GM19397 (cell line): ENCODE data around the gene TEKT5.
"Not testable (repeated sequence)": the region's sequence is repeated elsewhere in the genome, so short reads cannot be mapped to it uniquely, and the experiment has no call there.

Source experiments
- ATAC-seq: cut with Tn5 transposase; IDR thresholded peaks from one replicate; pipeline ENCODE4 v1.9.1; 2021; ENCODE audit warnings: mild to moderate bottlenecking, moderate library complexity; ENCODE audit not compliant: unreplicated experiment

The TEKT5 gene

DNA sequence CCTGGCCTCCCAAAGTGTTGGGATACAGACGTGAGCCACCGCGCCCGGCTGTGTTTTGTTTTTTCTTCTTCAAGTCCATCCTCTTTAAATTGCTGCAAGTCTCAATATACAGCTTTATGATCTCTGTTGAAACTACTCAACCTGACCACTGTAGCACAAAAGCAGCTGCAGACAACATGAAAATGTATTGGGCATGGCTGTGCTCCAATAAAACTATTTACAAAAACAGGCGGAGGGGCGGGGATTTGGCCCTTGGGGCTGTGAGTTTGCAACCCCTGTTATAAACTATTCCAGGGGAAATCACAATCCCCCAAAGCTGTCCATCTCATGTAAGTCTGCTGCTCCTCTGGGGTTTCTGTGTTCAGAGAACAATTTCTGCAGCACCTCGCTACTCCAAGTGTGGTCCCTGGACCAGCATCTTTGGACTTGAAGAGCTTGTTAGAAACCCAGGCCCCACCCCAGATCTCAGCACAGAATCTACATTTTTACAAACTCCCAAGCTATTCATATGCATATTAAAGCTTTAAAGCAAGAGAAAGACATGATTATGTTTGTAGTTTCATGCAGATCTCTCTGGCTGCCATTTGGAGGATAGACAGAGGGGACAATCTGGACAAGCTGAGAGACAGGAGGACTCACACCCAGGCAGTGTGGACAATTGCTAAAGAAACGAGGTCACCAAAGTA lies 33.6 kb downstream of the TEKT5 start:
- ATAC-seq: no peak

DNA sequence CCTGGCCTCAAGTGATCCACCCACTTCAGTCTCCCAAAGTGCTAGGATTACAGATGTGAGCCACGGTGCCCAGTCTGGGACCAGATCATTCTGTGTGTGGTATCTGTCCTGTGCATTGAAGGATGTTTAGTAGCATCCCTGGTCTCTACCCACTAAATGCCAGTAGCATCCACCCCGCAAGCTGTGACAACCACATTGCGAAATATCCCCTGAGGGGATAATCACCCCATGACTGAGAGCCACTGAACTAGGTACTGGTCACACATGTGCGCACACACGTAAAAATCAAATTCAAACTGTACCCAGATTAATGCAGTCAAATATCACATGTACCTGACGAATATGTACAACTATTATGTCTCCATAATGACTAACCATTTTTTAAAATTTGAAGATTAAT lies 35.8 kb downstream of the TEKT5 start:
- no peak for ATAC-seq

DNA sequence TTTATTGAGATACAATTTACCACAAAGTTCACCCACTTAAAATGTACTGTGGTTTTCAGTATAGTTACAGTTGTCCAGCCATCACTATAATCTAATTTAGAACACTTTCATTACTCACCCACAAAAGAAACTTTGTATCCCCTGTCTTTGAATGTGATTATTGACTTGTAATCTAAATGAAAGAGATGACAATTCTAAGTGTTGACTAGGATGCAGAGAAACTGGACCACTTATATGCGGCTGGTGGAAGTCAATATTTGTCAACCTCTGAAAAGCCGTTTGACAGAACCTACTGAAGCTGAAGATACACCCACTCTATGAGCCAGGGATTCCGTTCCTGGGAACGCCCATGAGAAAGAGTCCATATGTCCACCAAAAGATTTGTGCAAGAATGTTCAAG lies 36.8 kb downstream of the TEKT5 start:
- no peak for ATAC-seq

DNA sequence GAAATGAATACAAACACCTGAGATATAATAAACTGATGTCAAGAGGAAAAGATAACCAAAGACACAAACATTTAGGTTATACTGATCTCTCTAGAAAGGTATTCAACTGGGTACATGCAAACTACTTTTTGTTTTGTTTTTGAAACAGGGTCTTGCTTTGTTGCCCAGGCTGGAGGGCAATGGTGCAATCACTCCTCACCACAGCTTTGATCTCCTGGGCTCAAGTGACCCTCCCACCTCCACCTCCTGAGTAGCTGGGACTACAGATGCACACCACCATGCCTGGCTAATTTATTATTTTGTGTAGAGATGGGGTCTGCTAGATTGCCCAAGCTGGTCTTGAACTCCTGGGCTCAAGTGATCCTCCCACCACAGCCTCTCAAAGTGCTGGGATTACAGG lies 38.1 kb downstream of the TEKT5 start:
- no peak for ATAC-seq

DNA sequence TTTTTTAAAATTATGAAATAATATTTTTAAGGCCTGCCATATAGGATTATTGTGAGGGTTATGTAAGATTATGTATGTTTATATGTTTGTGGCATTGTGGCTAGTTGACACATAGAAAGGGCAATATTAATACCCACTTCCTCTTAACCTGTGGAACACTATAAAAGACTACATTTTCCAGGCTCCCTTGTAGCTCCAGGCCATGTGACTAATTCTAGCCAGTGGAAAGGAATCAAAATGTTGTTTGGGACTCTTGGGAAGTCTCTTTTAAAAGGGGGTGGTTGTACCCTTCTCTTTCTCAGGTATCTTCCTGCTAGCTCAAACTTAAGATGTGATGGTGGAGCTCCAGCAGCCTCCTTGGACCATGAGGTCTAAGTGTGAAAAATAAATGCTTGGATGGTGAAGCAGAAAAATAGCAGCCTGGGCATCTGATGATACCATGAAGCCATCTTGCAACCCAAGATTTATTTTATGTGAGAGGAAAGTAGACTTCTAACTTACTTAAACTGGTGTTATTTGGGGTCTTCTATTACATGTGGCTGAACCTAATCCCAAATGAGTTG lies 39.2 kb downstream of the TEKT5 start:
- no peak for ATAC-seq

DNA sequence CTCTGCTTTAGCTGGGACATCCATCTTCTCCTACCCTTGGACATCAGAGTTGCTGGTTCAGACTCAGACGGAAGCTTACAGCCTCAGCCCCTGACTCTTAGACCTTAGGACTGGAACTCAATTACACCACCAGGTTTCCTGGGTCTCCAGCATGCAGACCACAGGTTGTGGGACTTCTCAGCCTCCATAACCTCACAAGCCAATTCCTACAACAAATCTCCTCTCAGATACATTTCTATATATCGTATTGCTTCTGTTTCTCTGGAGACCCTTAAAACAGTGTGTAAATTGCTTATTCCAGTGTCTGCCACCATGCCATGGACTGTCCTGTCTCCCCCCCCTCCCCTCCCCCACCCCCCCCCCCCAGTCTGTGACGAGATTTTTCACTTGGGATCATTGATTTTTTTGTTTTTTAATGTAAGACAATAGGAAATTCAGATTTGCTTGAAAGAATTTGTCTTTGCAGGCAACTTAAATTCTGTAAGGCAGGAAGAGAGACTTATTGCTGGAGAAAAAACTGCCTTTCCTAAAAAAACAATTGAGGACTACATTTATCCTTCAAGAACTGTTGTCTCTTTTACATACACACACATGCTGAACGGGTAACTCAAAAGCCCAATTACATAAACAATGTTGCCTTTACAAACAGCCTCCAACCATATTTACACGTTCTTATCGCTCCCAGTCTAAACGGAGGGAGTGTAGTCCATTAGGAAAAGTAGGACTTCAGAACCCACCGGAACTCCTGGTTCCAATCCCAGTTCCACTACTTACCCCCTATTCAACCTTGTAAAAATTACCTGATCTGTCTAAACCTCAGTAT lies 39.9 kb downstream of the TEKT5 start:
- no peak for ATAC-seq

DNA sequence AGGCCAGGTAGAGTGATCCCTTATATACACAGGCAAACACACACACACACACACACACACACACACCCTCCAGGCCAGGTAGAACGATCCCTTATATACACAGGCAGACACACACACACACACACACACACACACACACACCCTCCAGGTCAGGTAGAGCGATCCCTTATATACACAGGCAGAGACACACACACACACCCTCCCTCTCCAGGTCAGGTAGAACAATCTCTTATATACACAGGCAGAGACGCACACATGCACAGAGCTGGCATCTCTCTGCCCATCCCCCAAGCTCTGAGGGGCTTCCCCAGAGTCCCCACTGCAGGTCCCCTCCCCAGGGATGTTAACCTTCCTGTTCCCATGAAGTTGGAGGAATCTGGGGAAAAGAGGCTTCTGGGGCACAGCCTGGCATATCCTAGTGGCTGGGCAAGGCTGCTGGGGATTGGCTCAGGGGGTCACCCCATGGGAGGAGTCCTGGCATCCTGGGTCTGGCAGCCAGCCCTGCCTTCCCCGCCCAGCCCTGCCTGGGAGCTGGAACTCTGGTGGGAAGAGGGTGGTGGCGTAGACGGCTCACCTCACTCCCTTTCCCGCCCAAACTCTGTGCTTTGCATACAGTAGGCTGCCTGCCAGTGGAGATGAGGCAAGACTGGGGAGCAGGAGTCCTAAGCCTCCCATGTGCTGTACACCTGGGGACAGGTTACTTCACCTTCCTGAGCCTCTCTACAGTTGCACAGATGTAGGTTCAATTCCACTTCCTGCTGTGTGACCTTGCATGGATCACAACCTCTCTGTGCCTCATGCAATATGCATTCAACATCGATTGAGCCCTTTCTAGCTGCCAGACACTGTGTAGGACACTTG lies 41.8 kb downstream of the TEKT5 start:
- ATAC-seq: no peak

DNA sequence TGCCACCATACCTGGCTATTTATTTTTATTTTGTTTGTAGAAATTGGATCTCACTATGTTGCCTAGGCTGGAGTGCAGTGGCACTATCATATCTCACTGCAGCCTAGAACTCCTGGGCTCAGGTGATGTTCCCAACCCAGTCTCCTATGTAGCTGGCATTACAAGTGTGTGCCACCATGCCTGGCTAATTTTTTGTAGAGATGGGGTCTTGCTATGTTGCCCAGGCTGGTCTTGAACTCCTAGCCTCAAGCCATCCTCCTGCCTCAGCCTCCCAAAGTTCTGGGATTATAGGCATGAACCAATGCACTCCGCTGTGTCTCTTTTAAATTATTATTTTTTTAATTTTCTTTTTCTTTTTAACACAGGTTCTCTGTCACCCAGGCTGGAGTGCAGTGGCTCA lies 45.6 kb downstream of the TEKT5 start:
- ATAC-seq: not testable (repeated sequence)

DNA sequence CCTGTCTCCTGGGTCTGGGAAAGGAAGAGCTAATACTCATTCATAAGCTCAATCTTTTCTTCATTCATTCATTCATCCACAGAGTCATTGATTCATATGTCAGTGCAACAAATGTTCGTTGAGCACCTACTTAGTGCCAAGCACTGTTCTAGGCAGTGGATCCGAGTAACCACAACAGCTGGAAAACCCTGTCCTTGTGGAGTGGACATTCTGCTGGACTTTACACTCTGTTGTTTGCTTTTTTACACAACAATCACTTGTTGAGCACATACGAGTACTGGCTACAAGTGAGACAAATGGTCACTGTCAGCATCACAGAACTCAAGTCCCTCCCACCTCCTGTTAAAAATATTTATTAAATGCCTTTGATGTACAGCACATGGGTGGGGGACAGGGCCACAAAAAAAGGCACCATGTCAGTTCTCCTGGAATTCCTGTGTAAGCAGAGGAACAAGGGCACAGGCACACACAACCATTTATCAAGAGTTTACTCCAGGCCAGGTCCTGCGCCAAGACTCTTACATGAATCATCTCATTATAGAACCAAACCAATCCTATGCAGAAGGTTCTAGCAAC lies 46.9 kb downstream of the TEKT5 start:
- ATAC-seq: no peak

DNA sequence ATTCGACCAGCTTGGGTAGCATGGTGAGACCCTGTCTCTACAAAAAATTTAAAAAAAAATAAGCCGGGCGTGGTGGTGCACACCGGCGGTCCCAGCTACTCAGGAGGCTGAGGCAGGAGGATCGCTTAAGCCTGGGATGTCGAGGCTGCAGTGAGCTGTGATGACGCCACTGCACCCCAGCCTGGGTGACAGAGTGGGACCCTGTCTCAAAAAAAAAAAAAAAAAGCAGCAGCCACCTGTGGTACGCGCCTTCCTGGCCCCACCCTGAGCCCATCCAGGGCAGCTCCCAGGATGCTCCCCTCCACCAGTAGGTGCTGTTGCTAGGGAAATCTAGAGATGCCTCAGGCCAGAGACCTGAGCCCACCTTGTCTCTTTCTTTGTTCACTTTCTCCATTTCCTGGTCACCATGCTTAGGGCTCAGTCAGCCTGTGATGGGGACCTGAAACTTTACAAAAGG lies 47.4 kb downstream of the TEKT5 start:
- ATAC-seq: no peak

DNA sequence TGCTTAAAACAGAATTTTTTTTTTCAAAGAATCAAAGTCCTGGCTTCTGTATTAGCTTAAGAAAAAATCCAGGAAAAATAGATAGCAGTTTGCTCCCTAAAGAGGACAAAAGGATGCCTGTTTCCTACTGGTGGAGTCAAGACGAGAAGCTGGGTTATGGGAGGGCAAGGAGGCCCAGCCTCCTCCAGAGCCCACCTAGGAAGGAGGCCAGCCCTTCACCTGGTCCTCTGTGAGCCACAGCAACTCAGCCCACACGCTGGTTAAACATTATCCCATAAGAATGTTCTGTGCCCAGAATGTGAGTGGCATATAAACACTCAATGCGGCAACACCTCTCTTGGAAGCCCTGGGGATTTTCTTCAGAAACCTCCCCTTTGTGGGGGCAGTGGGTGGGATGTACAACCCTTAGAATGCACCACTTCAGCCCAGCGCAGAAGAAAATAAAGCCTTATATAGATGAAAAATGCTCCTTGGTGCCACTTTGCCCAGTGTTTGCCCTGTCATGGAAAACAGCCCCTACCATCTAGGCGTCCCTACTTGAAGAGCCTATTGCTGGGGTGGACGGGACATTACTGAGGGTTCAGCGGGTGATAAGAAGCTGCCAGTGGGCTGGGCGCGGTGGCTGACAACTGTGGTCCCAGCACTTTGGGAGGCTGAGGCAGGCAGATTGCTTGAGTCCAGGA lies 48.0 kb downstream of the TEKT5 start:
- ATAC-seq: no peak

DNA sequence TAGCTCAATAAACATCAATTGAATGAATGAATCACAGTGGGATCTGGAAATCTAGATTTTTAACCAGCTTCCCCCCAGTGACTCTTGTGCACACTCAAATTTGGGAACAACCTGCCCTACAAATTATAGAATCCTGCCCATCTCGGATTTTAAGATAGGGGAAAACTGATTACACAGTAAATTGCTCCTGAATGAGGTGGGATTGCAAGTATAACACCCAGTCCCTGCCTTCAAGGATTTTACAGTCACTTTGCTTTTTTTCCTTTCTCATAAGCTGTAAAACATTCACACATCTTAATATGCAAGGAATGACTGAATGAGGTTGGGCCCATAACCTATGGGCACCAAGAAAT lies 48.5 kb downstream of the TEKT5 start:
- ATAC-seq: no peak

DNA sequence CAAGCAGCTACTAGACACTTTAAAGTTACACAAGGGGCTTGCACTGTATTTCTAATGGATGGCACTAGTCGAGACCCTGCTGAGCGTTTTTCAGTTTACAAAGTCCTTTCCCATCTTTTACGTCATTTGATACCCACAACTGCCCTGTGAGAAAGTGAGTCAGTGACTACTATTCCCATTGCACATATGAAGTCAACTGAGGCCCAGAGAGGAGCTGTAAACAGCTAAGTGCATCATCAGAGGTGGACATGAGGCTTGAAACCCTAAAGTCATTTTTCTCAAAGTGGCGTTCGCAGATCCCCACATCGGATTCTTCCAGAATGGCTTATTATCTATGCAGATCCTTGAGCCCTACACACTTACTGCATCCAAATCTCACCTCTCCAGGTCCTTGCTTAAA lies 50.6 kb downstream of the TEKT5 start:
- ATAC-seq: no peak

DNA sequence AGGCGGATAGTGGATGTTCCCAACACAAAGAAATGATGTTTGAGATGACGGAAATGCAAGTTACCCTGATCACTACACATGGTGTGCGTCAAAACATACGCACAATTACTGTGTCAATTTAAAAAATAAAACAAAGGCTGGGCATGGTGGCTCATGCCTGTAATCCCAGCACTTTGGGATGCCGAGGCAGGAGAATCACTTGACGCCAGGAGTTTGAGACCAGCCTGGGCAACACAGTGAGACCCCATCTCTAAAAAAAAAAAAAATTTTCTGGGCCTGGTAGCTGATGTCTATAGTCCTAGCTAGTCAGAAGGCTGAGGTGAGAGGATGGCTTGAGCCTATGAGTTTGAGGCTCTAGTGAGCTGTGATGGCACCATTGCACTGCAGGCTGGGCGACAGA lies 51.8 kb downstream of the TEKT5 start:
- no peak for ATAC-seq

DNA sequence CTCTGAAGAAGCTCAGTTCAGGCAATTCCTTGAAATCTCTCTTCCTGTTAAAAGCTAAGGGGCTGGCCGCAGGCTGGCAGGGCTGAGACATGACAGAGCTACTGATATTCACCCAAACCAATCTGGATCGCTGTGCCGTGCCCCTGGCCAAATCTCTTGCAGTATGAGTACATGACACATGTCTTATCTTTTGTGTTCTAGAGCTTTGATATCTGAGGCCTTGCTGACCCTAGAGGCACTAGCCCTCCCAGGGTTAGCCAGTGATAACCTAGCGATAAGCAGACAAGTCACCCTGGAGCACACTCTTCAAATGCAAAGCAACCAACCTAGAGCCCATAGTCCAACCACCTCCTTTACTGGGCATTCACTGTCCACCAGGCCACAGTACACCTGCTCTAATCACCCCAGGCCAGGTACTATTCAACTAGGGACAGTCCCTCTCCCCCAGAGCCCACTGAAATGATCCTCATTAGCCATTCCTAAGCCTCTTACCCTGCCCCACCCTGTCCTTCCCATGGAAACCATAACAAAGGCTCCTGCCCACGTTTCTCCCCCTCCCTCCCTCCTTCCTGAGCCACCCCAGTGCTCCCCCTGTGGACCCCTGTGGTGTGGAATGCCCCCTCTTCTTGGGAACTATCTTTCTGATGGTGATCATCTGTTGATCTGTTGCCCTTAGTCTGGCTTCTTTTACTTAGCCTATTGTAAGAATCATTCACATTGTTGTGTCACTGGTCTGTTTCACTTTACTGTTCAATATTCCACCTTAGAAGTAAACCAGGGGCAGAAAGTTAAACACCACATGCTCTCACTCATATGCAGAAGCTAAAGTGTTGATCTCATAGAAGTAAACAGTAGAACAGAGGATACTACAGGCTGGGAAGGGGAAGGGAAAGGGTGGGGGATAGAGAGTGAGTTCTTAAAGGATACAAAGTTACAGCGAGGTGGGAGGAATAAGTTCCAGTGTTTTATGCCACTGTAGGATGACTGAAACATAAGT lies 52.5 kb downstream of the TEKT5 start:
- ATAC-seq: no peak

DNA sequence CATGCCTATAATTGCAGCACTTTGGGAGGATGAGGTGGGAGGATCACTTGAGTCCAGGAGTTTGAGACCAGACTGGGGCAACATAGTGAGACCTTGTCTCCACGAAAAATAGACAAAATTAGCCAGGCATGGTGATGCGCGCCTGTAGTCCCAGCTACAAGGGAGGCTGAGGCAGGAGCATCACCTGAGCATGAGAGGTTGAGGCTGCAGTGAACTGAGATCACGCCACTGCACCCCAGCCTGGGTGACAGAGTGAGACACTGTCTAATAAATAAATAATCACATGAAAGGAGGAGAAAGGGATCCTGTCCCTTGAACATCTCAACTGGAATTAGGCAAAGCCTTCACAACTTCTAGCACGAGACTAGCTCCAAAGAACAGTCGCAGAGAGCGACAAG lies 53.2 kb downstream of the TEKT5 start:
- ATAC-seq: no peak

DNA sequence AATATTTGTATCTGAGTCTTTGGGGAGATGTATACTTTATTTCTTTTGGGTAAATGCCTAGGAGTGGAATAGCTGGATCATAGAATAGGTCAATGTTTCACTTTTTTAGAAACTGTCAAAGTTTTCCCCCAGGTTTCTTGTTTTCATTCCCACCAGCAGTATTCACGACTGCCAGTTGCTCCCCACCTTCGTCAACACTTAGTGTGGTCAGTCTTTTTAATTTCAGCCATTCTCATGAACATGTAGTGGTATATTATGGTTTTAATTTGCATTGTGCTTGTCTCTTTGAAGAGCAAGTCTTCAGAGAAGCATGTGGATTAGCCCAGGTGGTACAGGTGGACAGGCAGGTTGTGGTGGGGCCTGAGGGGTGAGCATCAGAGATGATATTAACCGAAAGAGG lies 53.8 kb downstream of the TEKT5 start:
- ATAC-seq: no peak

DNA sequence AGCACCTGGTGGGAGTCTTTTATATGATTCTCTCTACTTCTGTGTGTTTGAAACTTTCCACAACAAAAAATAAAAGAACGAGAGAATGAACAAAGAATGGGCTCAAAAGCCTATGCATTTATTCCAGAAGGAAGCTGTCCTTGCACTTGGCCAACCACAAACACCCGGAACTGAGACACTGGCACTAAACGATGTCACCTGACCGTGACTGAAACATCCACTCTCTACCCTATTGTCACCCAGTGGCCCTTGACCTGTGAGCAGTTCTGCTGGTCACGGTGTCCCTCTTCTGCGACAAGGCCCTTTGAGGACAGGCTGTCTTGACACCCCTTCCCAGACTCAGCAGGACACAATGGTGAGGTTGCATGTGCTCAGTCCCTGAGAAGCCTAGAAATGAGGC lies 56.6 kb downstream of the TEKT5 start:
- ATAC-seq: no peak

DNA sequence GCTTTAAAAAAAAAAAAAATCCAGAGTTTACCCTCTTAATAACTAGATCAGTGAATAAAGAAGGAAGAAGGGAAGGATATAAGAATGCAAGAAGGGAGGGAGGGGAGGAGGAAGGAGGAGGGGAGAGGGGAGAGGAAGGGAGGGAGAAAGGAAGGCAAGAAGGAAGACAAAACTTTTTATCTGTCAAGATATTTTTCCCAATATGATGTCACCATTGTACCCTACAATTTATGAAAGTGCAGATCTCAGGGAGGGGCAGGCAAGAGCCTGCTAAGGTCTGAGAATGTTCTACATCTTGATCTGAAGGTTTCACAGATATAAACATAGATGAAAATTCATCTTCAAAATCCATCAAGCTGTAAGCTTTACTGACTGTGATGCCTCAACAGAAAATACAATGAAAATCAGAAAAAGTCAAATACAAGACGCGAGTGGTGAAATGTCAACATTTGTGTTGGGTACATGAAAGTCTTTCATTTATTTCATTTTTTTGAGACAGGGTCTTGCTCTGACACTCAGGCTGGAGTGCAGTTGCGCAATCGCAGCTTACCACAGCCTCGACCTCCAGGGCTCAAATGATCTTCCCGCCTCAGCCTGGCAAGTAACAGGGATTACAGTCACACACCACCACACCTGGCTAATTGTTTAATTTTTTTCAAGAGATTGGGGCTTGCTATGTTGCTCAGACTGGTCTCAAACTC lies 57.2 kb downstream of the TEKT5 start:
- ATAC-seq: no peak
